SK-N-SH (cell line): ENCODE results near the gene S1PR3. TPM values are rescaled to one million over a fixed set of nuclear protein-coding genes. Genes with fewer than 3 reads are reported as not detected.

Experiments
- CTCF ChIA-PET: fragments of 300-600, 350-600 bp; formaldehyde crosslinking; extraction: SDS; loops from one replicate; lab custom pipeline; 2021; lab: Yijun Ruan, JAX
- POLR2A ChIA-PET: fragments of 350-600 bp; sonication (Branson Sonifier 250); formaldehyde crosslinking; extraction: SDS; loops from one replicate; lab custom pipeline; 2020; ENCODE audit warnings: antibody characterized with exemption, inconsistent platforms; lab: Yijun Ruan, JAX
- DNase-seq: peaks from one replicate; pipeline ENCODE4 v3.0.0; 2012
- H2AFZ ChIP-seq: fragments of 200-600 bp; sonication (generic); 2 replicates; pipeline ENCODE4 v1.8.1; 2016; ENCODE audit warnings: antibody characterized with exemption, mild to moderate bottlenecking, low read depth
- H3F3A ChIP-seq: fragments of 200-600 bp; sonication (generic); replicated peaks from 2 replicates; pipeline ENCODE3; 2016; ENCODE audit warnings: antibody characterized with exemption, mild to moderate bottlenecking; ENCODE audit not compliant: insufficient read depth
- H3K27ac ChIP-seq, 2 experiments: fragments of 200-500 bp in 1 of 2; fragments of 200-600 bp in 1 of 2; sonication (Bioruptor generic) in 1 of 2; sonication (generic), shearing (Covaris generic) in 1 of 2; 2 replicates each; pipeline versions ENCODE4 v1.5.1 to v1.6.1; 2014 to 2016; ENCODE audit warnings: low read depth in 2 of 2, inconsistent platforms in 1 of 2, low read length in 1 of 2, mild to moderate bottlenecking in 1 of 2, mixed read lengths in 1 of 2
- H3K27me3 ChIP-seq: fragments of 200-600 bp; sonication (generic), shearing (Covaris generic); 2 replicates; pipeline ENCODE4 v1.6.1; 2016; ENCODE audit warnings: mixed run types; ENCODE audit not compliant: insufficient read depth
- H3K36me3 ChIP-seq, 2 experiments: fragments of 200-500 bp in 1 of 2; fragments of 200-600 bp in 1 of 2; sonication (Bioruptor generic) in 1 of 2; sonication (generic) in 1 of 2; replicated peaks in 1 of 2; 2 replicates each; pipeline versions ENCODE3 to v1.5.1; 2014 to 2016; ENCODE audit warnings: low read length in 1 of 2, mild to moderate bottlenecking in 1 of 2; ENCODE audit not compliant: insufficient read depth in 2 of 2, control insufficient read depth in 1 of 2
- H3K4me1 ChIP-seq, 2 experiments: fragments of 200-500 bp in 1 of 2; fragments of 200-600 bp in 1 of 2; sonication (Bioruptor generic) in 1 of 2; sonication (generic), shearing (Covaris generic) in 1 of 2; 2 replicates each; pipeline versions ENCODE4 v1.5.1 to v1.6.1; 2014 to 2016; ENCODE audit warnings: low read depth in 1 of 2, low read length in 1 of 2, mixed run types in 1 of 2; ENCODE audit not compliant: insufficient read depth in 2 of 2, control insufficient read depth in 1 of 2
- H3K4me2 ChIP-seq: fragments of 200-600 bp; sonication (generic), shearing (Covaris generic); 2 replicates; pipeline ENCODE4 v1.6.1; 2017; ENCODE audit warnings: mixed run types
- H3K4me3 ChIP-seq, 2 experiments: fragments of 200-500 bp in 1 of 2; fragments of 200-600 bp in 1 of 2; sonication (Bioruptor generic) in 1 of 2; sonication (generic), shearing (Covaris generic) in 1 of 2; 2 replicates each; pipeline versions ENCODE4 v1.5.1 to v1.8.1; 2014 to 2016; ENCODE audit warnings: low read depth in 2 of 2, inconsistent platforms in 1 of 2, low read length in 1 of 2, mild to moderate bottlenecking in 1 of 2, mixed read lengths in 1 of 2, moderate library complexity in 1 of 2
- H3K79me2 ChIP-seq: fragments of 200-600 bp; sonication (generic); 2 replicates; pipeline ENCODE4 v1.8.1; 2017; ENCODE audit warnings: mild to moderate bottlenecking; ENCODE audit not compliant: insufficient read depth
- H3K9ac ChIP-seq: fragments of 200-600 bp; sonication (generic); 2 replicates; pipeline ENCODE4 v1.6.1; 2017; ENCODE audit warnings: mixed run types
- H3K9me2 ChIP-seq: fragments of 200-600 bp; sonication (generic); 2 replicates; pipeline ENCODE4 v1.6.1; 2017; ENCODE audit warnings: mixed run types
- H3K9me3 ChIP-seq: fragments of 200-600 bp; sonication (generic); 2 replicates; pipeline ENCODE4 v1.6.1; 2017; ENCODE audit warnings: mixed run types, mild to moderate bottlenecking, moderate library complexity
- H4K20me1 ChIP-seq: fragments of 200-600 bp; sonication (generic); 2 replicates; pipeline ENCODE4 v1.6.1; 2017; ENCODE audit warnings: mild to moderate bottlenecking, mixed run types; ENCODE audit not compliant: insufficient read depth
- CHD2 ChIP-seq: fragments of 150-350 bp; IDR thresholded peaks from 2 replicates; pipeline ENCODE4 v1.6.1; 2018; ENCODE audit warnings: low read length; ENCODE audit not compliant: partially characterized antibody
- CTCF ChIP-seq: fragments of 200-600 bp; sonication (generic); IDR thresholded peaks from 2 replicates; pipeline ENCODE4 v1.6.1; 2017; ENCODE audit warnings: antibody characterized with exemption, mild to moderate bottlenecking, moderate library complexity
- ELF1 ChIP-seq: IDR thresholded peaks from 2 replicates; pipeline ENCODE4 v1.4.0; 2012
- FOXJ3 ChIP-seq: sonication (generic); formaldehyde crosslinking; IDR thresholded peaks from 2 replicates; pipeline ENCODE4 v1.5.1; 2020; ENCODE audit warnings: mild to moderate bottlenecking, missing genetic modification reagents
- FOXM1 ChIP-seq: IDR thresholded peaks from 2 replicates; pipeline ENCODE4 v1.4.0; 2012; ENCODE audit warnings: low read depth, mild to moderate bottlenecking
- GABPA ChIP-seq: IDR thresholded peaks from 2 replicates; pipeline ENCODE4 v1.4.0; 2012; ENCODE audit warnings: low read depth, mild to moderate bottlenecking
- JUND ChIP-seq: IDR thresholded peaks from 2 replicates; pipeline ENCODE4 v1.4.0; 2012
- MXI1 ChIP-seq: IDR thresholded peaks from 2 replicates; pipeline ENCODE4 v1.6.1; 2012; ENCODE audit warnings: mild to moderate bottlenecking, low read depth, low read length, improper control_type of control experiment
- NFIC ChIP-seq: IDR thresholded peaks from 2 replicates; pipeline ENCODE4 v1.4.0; 2012; ENCODE audit warnings: borderline replicate concordance
- POLR2AphosphoS5 ChIP-seq: IDR thresholded peaks from 2 replicates; pipeline ENCODE4 v1.6.1; 2012; ENCODE audit warnings: low read depth, low read length
- RAD21 ChIP-seq: IDR thresholded peaks from 2 replicates; pipeline ENCODE4 v1.6.1; 2012; ENCODE audit warnings: mild to moderate bottlenecking, low read length
- RCOR1 ChIP-seq: fragments of 150-350 bp; IDR thresholded peaks from 2 replicates; pipeline ENCODE4 v1.6.1; 2017; ENCODE audit warnings: antibody characterized with exemption, low read length
- RXRA ChIP-seq: IDR thresholded peaks from 2 replicates; pipeline ENCODE4 v1.4.0; 2012; ENCODE audit warnings: low read depth, mild to moderate bottlenecking, borderline replicate concordance
- SIN3A ChIP-seq: IDR thresholded peaks from 2 replicates; pipeline ENCODE4 v1.6.1; 2012; ENCODE audit warnings: low read depth, mild to moderate bottlenecking, low read length, moderate library complexity, borderline replicate concordance
- SMC3 ChIP-seq: IDR thresholded peaks from 2 replicates; pipeline ENCODE4 v1.6.1; 2012; ENCODE audit warnings: low read depth, low read length, improper control_type of control experiment
- TAF1 ChIP-seq: IDR thresholded peaks from 2 replicates; pipeline ENCODE4 v1.6.1; 2012; ENCODE audit warnings: low read depth, mild to moderate bottlenecking, low read length, moderate library complexity, borderline replicate concordance
- TCF12 ChIP-seq: IDR thresholded peaks from 2 replicates; pipeline ENCODE4 v1.4.0; 2012
- TEAD4 ChIP-seq: IDR thresholded peaks from 2 replicates; pipeline ENCODE4 v1.4.0; 2012; ENCODE audit warnings: mild to moderate bottlenecking, borderline replicate concordance; ENCODE audit not compliant: insufficient read depth
- ZBTB33 ChIP-seq: IDR thresholded peaks from 2 replicates; pipeline ENCODE4 v1.4.0; 2012; ENCODE audit warnings: low read depth, borderline replicate concordance
- WGBS: methylation state at CpG from one replicate; pipeline ENCODE4 v1.1.6; 2017; ENCODE audit warnings: low lambda C conversion rate; 5-methylcytosine and 5-hydroxymethylcytosine counted together
- polyA plus RNA-seq, 3 experiments: library from polyadenylated mRNA; depleted of rRNA; stranded (reverse); fragments of >200 nt; gene quantifications; 2 replicates each; pipeline ENCODE4 v1.2.3, GENCODE V29; 2012
- TF ChIP-seq, protein P1 (sequence below): fragments of 150-350 bp; IDR thresholded peaks from 2 replicates; pipeline ENCODE4 v1.6.1; 2017; ENCODE audit warnings: antibody characterized with exemption, low read length, low read depth, borderline replicate concordance

Gene S1PR3
- polyA plus RNA-seq, 1 of the 3 experiments (the other 2 are of a cell fraction): 2.5 TPM

DNA sequence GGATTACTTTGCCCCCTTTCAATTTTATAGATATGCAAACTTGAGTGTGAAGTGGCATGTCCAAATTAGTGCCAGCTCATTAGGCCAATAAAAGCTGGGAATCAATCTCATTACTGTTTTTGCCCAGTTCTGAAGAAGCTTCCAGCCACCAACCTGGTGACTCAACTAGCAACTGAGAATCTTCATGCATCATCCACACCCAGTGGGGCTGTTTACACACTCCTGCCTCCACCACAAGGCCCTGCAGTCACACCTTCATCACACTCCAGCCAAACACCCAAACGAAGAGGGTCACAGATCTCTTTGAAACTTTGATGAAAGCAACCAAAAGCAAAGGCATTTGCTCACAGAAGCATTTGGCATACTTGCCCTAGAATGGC lies 41.3 kb upstream of the S1PR3 start:
- Histone ChIP-seq H3K9me3 (no peaks in the 10 kb centered on the region), H3K27me3 (no peaks in the 10 kb centered on the region), H3K79me2 (no peaks in the 10 kb centered on the region), H3F3A (no peaks in the 10 kb centered on the region), H3K4me3 (no peak overlapping the region), H3K9ac (no peak overlapping the region)
- TF ChIP-seq, protein P1, sequence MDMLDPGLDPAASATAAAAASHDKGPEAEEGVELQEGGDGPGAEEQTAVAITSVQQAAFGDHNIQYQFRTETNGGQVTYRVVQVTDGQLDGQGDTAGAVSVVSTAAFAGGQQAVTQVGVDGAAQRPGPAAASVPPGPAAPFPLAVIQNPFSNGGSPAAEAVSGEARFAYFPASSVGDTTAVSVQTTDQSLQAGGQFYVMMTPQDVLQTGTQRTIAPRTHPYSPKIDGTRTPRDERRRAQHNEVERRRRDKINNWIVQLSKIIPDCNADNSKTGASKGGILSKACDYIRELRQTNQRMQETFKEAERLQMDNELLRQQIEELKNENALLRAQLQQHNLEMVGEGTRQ: no peak
- no peak for TF ChIP-seq JUND
- no peak for TF ChIP-seq TEAD4
- no peak for TF ChIP-seq FOXJ3
- TF ChIP-seq CTCF: no peak
- no peak for TF ChIP-seq SMC3
- no peak for TF ChIP-seq MXI1
- no peak for TF ChIP-seq ELF1
- no peak for TF ChIP-seq RAD21
- TF ChIP-seq TAF1: no peak
- TF ChIP-seq, all 33 proteins: peak for 0
- DNase-seq: no peak
- whole genome bisulfite sequencing: 25% methylated on average over 1 of the region's 1 CpG
- Histone ChIP-seq H4K20me1 (no peaks in the 10 kb centered on the region), H3K9me2 (no peaks in the 10 kb centered on the region), H3K4me1 (peaks cover 9 to 23% of the 10 kb centered on the region in 2 experiments; a peak in 2 of 4 replicates), H3K27ac (no peak overlapping the region), H3K36me3 (no peaks in the 10 kb centered on the region), H3K4me2 (no peak overlapping the region), H2AFZ (no peak overlapping the region)
- POLR2A ChIA-PET: no interaction called here
- CTCF ChIA-PET: interaction anchor here (1.3 kb wide), 1 partner anchor 11 kb away, joined by 3 read pairs; no protein-coding TSS in a partner anchor

- Histone ChIP-seq H3K9ac (no peak overlapping the region), H3K27ac (no peak overlapping the region), H3K4me1 (peaks cover 9 to 23% of the 10 kb centered on the region in 2 experiments; a peak in 2 of 4 replicates), H3K79me2 (no peaks in the 10 kb centered on the region), H3K4me3 (no peak overlapping the region), H3K9me3 (no peaks in the 10 kb centered on the region), H3F3A (no peaks in the 10 kb centered on the region), H3K36me3 (no peaks in the 10 kb centered on the region), H3K4me2 (no peak overlapping the region), H2AFZ (no peak overlapping the region), H3K27me3 (no peaks in the 10 kb centered on the region), H3K9me2 (no peaks in the 10 kb centered on the region), H4K20me1 (no peaks in the 10 kb centered on the region)
- CTCF ChIA-PET: no interaction called here
- WGBS: 59% methylated on average over 10 of the region's 10 CpGs
- DNase-seq: no peak
- no peak for TF ChIP-seq ZBTB33
- no peak for TF ChIP-seq TAF1
- TF ChIP-seq TCF12: no peak
- no peak for TF ChIP-seq RAD21
- no peak for TF ChIP-seq GABPA
- no peak for TF ChIP-seq ELF1
- no peak for TF ChIP-seq CHD2
- no peak for TF ChIP-seq SIN3A
- TF ChIP-seq FOXM1: no peak
- no peak for TF ChIP-seq POLR2AphosphoS5
- no peak for TF ChIP-seq RXRA
- no peak for TF ChIP-seq NFIC
- no peak for TF ChIP-seq RCOR1
- POLR2A ChIA-PET: no interaction called here
Measured at GRCh38 chr9:88950341-88951154, 40.7 kb upstream of the S1PR3 start.
